NCI-H2029 treated with DMSO at 0.1 percent for 48 hours (cell line): ENCODE results near the gene AEBP1.
"Not testable (repeated sequence)": the region's sequence is repeated elsewhere in the genome, so short reads cannot be mapped to it uniquely, and the experiment has no call there.

Experiments
- DNase-seq: peaks from one replicate; lab custom pipeline; 2025; lab: John Stamatoyannopoulos, UW

Gene AEBP1

DNA sequence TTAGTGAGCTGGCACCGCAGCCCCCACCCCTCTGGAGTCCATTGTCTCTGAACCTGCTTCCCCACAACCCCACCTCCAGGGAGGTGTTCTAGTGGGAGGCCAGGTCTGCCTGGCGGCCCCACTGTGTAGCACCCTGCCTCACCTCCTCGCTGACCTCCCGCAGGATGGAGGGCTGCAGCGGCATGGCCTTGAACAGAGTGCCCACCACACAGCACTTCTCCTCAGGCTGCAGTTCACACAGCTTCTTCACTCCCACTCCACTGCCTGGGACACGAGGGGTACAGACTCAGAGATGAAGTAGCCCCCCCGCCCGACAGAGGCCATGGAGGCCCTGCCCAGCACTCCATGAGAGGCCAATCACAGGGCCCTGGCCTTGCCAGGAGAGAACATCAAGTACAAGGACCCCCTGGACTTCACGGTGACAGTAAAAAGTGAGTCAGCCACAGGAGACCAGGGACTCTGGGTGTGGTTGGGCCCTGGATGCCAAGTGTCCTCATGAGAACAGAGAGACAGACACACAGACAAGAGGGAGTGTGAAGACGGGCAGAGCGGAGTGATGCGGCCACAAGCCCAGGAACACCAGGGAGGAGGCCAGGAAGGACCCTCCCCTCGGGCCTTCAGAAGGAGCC, 13.8 kb downstream of the AEBP1 start:
- no peak for DNase-seq

DNA sequence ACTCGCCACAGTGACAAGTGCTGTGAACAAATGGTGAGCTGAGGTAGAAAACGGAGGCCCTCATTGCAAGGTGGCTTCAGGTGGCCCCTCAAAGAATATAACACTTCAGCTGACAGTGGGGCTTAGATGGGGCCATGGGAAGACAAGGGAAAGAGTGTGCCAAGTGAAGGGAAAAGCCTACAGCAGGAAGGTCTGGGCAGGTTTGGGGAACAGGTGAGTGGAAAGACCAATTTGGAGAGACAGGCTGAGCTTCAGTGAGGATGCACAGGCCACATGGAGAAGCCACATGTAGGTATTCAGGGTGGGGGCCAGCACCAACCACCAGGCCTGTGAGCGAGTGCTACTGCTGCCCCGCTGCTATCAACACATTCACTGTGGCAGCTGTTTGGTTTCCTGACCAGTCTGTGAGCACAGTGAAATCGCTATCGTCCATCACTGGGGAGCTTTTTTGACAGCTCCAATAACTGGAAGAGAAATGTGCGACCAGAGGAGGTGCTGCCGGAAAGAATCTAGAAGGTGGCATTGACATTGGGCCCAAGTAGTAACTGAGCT, 15.8 kb downstream of the AEBP1 start:
- no peak for DNase-seq

DNA sequence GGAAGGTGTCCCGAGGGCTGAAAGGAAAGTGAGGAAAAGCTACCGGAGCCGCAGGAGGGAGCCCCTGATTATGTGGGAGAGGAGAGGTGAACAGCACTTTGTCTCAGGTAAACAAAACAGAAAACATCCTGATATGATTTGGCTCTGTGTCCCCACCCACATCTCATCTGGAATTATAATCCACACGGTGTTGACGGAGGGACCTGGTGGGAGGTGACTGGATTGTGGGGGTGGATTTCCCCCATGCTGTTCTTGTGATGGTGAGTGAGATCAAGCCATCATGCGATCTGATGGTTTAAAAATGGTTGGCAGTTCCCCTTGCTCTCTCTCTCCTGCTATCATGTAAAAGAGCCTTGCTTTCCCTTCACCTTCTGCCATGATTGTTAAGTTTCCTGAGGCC, 16.2 kb downstream of the AEBP1 start:
- no peak for DNase-seq

DNA sequence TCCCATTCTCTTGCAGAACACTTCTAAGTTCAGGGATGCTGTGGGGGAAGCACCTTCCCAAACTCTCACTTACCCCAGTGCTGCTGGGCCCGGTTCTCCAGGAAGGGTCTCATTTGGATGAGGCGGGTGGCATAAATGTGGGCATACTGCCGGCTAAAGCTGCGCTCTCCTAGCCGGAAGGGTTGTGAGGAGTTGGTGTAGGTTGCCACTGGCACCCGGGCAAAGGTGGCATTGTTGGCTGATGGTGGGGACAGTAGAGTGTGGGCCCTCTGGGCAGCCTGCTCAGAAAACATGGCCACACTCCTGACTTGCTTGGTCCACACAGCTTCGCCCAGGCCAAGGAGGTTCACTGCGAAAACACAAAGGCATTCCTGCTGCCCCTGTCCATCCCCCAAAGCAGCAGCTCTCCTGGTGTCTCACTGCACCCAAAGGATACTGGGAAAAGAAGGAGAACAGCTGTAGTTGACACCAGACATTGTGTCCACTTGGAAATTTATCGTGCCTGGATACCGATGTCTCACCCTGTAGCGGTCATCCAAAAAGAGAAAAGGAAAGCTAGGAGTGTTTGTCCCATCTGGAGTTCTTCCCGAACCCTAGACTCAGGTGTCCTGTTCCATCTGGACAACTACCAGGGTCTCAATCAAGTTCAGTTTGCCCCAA, 17.7 kb downstream of the AEBP1 start:
- no peak for DNase-seq

DNA sequence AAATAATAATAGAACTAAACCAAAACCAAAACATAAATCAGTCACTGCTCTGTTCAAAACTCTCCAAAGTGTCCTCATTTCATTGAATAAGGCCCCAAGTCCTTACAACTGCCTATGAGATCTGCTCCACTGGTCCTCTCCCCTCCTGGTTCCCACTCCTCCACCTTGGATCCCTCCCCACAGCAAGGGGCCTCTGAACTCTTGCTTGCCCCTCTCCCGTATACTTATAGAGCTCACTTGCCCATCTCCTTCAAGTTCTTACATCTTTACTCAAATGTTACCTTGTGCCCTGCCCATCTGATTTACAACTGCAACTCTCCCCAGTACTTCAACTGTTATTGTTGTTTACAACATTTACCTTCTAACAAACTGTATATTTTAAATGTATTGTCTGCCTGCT, 18.4 kb downstream of the AEBP1 start:
- DNase-seq: no peak

DNA sequence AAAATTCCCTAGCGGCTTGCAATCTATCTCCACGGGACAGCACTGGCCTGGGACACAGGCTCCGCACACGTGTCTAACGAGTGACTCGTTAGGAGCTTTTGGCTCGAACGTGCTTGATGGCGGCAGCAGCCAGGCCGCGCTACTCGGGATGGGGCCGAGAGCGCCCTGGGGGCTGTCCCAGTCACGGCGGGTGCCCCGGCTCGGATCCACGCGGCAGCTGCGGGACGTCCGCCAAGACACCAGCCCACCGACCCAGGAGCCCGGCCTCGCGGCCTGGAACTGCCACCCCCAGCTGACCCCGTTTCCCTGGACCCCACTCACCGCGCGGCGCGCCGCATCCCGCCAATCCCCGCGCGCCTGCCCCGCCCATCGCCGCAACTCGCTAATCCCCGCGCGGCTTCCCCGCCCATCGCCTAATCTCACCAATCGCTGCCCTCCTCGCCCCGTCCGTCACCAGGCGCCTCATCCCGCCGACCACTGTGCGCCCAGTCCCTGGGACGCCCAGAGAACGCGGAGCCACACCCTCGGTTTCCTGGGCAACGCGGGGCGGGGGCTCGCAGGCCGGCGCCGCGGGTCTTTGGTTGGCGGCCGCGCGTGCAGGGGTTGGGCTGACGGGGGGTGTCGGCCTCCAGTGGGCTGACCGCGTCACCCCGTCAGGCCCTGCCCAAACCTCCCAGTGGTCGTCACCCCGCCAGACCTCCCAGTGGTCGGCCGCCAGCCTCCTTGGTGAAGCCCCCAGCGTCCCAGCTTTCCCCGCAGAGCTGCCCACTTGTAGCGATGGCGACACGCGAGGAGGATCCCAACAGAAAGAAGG, 19.3 kb downstream of the AEBP1 start, which contains the start of gene POLD2:
Gene POLD2, minus strand, starts transcription at position 359 of the 814 bp plus-strand sequence. CDS start 1,495 bp downstream, outside the sequence.
- peak; percentile 89 for DNase-seq

DNA sequence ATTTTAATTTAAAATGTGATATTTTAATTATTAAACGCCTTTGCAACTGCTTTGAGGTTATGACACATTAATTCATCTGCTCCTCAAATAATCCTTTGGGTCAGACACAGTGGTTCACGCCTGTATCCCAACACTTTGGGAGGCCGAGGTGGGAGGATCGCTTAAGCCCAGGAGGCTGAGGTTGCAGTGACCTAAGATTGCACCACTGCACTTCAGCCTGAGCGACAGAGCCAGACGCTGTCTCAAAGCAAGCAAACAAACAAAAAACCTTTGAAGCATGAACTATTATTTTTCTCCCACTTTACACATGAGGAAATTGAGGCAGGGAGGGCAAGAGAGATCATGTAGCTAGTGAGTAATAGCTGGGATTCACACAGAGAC, 20.7 kb downstream of the AEBP1 start:
- no peak for DNase-seq

DNA sequence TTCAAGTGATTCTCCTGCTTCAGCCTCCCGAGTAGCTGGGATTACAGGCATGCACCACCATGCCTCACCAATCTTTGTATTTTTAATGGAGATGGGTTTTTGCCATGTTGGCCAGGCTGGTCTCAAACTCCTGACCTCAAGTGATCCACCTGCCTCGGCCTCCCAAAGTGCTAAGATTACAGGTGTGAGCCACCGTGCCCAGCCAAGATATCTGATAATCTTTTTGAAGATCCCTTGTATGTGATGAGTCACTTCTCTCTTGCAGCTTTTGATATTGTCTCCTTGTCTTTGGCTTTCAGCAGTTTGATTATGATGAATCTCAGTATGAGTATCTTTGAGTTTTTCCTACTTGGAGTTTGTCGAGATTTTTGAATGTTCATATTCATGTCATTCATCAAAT, 22.4 kb downstream of the AEBP1 start:
- not testable (repeated sequence) for DNase-seq

DNA sequence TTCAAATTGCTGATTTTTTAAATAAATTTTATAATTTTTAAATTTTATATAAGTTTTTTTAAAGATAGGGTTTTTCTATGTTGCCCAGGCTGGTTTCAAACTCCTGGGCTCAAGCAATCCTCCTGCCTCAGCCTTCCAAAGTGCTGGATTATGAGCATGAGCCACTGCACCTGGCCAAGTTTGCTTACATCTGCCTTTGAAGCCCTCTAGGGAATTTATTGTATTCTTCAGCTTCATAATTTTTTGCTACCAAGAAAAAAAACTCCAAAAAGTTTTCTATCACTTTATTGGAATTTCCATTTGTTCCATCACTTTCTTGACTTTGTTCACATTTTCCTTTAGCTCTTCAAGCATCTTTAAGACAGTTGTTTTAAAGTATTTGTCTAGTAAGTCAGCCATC, 23.0 kb downstream of the AEBP1 start:
- no peak for DNase-seq

DNA sequence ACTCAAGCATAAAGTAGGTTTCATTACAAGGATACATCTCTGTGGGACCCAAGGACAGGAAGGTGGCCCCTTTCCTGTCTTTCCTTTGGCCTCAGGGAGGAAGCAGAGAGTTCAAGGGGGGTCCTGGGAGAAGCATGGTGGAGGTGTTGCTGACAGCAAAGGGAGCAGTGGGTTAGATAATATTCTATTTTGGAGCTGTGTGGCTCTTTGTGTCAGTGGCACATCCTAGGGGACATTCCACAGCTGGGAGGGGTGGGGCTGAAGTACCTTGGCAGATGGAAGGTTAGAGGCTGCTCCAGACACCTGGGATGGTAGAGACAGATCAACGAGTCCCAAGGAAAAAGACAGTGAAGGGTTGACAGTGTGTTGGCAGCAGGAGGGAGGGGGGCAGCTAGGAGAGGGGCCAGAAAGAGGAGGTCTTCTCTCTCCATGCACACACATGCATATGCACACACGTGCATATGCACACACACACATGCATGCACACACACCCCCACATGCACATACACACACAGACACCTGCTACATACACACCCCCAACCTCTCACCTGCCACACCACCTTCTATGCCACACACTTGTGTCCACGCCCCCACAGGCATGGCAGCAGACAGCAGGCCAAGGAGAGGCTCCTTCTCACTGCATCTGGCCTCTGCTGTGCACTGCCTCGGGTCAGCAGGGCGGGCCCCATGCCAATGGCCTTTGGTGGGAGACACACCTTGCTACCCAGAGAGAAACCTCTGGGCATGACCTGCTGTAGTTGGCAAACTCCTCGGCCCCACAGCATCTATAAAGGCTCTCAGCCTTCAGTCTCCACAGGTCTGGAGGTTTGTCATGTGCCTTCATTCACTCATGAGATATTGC, 24.8 kb downstream of the AEBP1 start:
- no peak for DNase-seq

DNA sequence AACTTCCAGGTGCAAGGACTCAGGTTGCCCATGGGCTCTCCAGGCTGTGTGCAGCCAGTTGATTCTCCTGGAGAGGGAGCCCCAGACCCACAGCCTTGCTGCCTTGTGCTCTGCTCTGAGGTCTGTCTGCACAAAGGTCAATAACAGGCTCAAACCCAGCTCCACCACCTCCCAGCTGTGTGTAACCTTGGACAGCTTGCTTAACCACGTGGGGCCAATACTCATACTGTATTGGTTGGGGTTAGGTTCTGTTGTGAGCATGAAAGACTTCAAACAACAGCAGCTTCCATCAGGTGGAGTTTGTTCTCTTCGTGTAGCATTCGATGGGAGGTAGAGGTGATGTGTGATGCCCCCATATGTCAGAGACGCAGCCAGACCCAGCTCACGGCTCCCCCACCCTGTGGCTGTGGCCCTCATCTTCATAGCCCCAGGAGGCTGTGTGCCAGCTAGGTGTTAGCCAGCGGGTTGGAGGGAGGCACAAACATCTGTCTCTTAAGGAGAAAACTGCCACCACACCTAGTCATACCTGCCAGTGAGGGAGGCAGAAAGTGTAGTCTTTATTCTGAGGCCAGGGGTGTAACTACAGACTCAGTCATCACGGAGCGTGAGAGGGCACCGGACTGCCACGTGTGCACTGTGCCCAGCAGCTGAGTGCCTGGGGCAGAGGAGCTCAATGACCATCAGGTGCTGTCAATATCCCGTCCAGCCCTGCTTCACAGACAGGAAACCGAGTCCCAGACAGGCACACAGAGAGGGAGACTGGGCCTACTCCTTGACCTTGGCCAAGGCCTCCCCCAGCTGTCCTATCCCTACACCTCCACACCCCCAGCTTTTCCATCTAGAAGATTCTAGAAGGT, 27.3 kb downstream of the AEBP1 start:
- DNase-seq: no peak

DNA sequence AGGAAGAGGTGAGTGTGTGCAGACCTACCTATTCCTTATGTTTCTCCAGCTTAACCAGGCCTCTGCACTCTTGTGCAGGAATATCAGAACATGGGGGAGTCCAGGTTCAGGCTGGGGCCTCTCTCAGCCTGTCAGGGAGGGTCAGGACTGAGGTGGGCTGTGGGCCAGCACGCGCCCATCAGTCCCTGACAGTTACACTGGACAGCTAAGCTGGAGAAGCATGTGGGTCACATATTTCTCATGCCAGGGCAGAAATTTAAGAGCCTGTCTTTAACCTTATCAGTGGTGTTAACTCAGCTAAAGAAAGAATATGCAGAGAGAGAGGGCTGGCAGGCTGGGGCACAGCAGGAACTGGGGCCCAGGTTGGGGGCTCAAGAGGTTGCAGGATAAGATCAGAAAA, 27.9 kb downstream of the AEBP1 start:
- DNase-seq: no peak

DNA sequence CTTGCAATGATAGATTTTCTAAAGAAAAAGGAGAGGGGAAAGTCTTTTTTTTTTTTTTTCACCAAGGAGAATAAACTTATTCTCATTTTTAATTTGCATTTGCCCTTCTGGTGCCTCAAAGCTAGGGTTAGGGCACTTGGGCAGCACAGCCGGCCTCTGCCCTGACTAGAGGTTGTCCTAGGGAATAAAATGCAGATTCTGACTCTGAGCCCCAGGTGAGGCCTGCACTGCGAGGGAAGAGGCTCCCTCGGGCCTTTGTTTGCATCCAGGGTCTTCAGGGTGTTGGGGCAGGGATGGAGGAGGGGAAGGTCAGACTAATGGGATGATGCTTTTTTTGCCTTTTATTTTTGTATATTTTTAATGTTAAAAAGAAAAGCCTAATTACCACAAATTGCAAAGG, 29.1 kb downstream of the AEBP1 start:
- no peak for DNase-seq

DNA sequence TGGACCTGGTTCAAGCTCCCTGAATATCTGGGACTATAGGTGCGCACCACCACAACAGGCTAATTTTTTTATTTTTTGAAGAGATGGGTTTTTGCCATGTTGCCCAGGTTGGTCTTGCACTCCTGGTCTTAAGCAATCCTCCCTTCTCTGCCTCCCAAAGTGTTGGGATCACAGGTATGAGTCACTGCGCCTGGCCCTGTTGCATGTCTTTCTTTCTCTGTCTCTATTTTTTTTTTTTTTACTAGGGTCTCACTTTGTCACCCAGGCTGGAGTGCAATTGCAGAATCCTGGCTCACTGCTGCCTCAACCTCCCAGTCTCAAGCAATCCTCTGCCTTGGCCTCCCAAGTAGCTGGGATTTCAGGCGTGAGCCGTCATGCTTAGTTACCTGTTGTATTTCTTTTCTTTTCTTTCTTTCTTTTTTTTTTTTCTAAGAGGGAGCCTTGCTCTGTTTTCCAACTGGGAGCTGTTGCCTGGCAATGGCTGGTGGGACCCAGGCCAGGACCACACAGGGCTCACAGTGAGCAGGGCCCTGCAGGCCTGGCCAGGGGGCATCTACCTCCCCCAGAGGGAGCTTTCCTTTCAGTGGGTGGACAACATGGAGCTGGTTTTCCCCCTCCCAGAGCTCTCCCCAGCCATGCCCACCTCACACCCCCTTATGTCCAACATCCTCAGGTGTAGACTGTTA, 30.9 kb downstream of the AEBP1 start:
- DNase-seq: no peak

DNA sequence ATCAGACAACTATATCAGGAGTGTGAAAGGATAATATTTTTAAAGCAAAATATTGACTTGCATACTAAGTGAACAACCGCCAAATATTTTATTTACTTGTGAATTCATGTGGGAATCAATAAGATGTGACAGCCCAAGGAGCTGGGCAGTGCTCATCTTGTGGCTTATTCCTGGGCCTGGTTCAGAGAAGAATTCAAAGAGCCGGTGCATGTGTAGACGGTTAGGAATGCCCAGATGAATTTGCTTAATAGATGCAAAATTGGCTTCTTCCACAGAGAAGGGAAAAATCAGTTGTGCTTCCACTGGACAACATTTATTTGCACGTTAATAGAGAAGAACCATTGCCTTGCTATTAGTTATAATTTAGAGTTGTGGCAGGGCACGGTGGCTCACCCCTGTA, 32.6 kb downstream of the AEBP1 start:
- no peak for DNase-seq

DNA sequence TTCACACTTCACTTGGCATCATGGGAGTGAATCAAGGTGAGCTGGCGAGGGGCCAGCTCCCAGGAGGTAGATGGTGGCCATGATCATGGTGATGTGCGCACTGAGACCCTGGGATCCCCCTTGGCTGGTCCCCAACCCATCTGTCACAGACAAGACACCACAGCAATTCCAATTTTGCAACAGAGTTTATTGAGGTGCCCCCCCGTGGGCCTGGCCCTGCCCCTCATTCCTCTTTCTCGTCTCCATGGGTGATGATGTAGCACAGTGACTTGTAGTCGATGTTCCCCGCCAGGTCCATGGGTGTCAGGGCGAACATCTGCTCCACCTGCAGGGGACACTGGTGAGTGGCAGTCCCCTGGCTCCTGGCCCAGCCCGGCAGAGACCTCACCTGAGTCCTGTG, 34.6 kb downstream of the AEBP1 start:
- no peak for DNase-seq

DNA sequence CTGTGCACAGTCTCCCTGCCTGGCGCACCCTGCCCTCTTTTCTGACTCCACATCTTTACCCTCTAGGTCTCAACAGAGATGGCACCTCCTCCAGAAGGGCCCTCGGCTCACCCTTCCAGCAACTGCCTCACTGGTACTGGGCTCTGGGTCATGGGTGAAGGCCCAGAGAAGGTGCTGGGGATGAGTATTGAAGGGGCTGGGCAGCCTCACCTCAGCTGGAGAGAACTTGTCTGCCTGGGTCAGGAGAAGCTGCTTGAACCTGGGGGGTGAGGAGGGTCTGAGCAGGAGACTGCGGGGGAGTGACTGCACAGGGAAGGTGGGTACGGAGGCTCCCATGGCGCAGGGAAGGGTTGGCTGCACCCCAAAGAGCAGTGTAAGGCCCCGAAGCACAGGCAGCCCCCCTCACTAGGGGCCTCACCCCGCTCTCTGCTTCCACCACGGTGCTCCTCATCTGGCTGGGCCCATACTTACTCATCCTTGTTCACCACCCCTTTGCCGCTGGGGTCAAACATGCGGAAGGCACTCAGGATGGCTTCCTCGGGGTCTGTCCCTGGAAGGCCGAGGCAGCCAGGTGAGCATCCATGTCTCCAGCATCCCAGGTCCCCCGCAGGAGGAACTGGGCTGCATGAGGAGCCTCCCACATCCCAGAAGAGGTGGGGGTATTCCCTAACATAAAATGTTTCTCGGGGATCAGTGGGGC, 35.3 kb downstream of the AEBP1 start:
- no peak for DNase-seq

DNA sequence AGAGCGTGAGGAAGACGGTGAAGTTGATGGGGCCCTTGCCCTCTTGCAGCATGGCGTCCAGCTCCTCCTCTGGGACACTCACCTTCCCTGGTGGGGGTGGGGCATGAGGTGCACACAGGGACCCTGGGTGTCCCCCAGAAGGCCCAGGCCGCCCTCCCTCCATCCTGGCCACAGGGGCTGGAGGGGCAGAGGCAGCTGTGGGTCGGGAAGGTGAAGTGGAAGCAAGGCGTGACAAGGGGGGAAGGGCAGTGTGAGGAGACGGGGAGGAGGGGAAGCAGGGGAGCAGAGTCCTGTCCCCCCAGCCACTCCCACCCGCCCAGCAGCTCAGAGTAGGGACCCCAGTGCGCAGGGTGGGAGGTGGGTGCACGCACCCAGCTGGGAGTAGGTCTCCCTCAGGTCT, 36.2 kb downstream of the AEBP1 start:
- DNase-seq: no peak

DNA sequence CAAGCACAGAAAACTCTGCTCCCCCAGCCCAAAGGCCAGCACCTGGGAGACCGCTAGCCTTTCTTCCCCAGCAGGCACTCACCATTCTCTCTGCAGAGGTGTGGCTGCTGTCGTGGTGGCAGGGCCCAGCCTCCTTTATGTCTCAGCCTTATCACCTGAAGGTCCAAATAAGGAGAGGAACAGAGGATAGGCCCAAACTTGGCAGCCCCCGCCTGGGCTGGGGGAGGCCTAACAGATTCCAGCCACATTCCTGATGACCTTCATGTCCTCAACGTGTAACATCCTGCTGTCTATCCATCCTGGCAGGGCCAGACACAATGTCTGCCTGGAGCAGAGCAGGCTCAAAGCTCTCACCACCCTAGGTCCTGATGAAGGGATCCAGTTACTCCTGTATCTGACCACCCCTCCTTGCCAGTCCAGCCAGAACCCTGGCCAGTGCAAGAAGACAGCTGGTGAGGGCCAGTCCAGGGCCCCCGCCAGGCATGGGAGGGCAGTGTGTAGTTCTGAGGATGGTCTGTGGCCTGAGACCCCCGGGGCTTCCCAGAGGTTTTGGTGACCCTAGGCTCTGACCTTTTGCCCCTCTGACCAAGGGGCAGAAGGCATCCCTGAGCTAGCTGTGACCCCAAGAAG, 37.2 kb downstream of the AEBP1 start, which contains the start of gene MYL7:
Gene MYL7, minus strand, starts transcription at position 112 of the 630 bp plus-strand sequence. Its CDS starts 27 bp downstream, at position 85.
- DNase-seq: no peak
